Endothelial cell of umbilical vein (primary cell): Measurements from ENCODE around the gene RAD54L. TPM values are rescaled to one million over a fixed set of nuclear protein-coding genes. Genes with fewer than 3 reads are reported as not detected.

ENCODE experiments used
- BruUV-seq: library from RNA; stranded (reverse); fragments of 400-500 nt; replicated peaks from 2 replicates; lab custom pipeline; 2021; lab: Mats Ljungman, UMichigan
- CTCF ChIA-PET: fragments of 300-600, 350-600 bp; sonication (Branson Sonifier 250); formaldehyde crosslinking; loops from one replicate; lab custom pipeline; 2021; ENCODE audit warnings: antibody characterized with exemption, inconsistent platforms; lab: Charles Lee
- POLR2A ChIA-PET: fragments of 300-600, 350-600 bp; sonication (Branson Sonifier 250); formaldehyde crosslinking; loops from one replicate; lab custom pipeline; 2021; ENCODE audit warnings: antibody characterized with exemption, inconsistent platforms; lab: Charles Lee
- DNase-seq: peaks from one replicate; pipeline ENCODE4 v3.0.0-alpha.2; 2011; ENCODE audit warnings: low read depth, low spot score
- FAIRE-seq: peaks from 2 replicates; lab custom pipeline; 2011; peaks lifted over from hg19 to GRCh38; lab: Jason Lieb, UNC
- H2AFZ ChIP-seq: 2 replicates; pipeline ENCODE4 v1.6.0; 2012; ENCODE audit warnings: low read depth, low read length, control low read depth, inconsistent platforms
- H3K27ac ChIP-seq: 2 replicates; pipeline ENCODE4 v1.5.1; 2011; ENCODE audit warnings: low read depth, mild to moderate bottlenecking, control low read depth, low read length, moderate library complexity; ENCODE audit not compliant: insufficient read depth
- H3K27me3 ChIP-seq, 2 experiments: 2 replicates each; pipeline versions ENCODE4 v1.6.0 to v1.6.1; 2011; ENCODE audit warnings: low read length in 2 of 2, mixed read lengths in 1 of 2; ENCODE audit not compliant: control insufficient read depth in 2 of 2, insufficient read depth in 2 of 2
- H3K36me3 ChIP-seq, 2 experiments: 2 replicates in 1 of 2; 3 replicates in 1 of 2; pipeline ENCODE4 v1.5.1; 2011; ENCODE audit warnings: low read length in 2 of 2, mild to moderate bottlenecking in 1 of 2, moderate library complexity in 1 of 2; ENCODE audit not compliant: control insufficient read depth in 2 of 2, insufficient read depth in 2 of 2; ENCODE audit errors: extremely low read depth in 1 of 2
- H3K4me1 ChIP-seq: 3 replicates; pipeline ENCODE4 v1.5.1; 2011; ENCODE audit warnings: mild to moderate bottlenecking, low read length; ENCODE audit not compliant: control insufficient read depth, insufficient read depth; ENCODE audit errors: extremely low read depth
- H3K4me2 ChIP-seq: 2 replicates; pipeline ENCODE4 v1.6.1; 2011; ENCODE audit warnings: low read length, control low read depth, mixed read lengths; ENCODE audit not compliant: insufficient read depth
- H3K4me3 ChIP-seq, 3 experiments: fragments of 200-600 bp in 1 of 3; sonication (generic), shearing (Covaris generic) in 1 of 3; replicated peaks in 1 of 3; 2 replicates each; pipeline ENCODE4 v1.5.1; 2011 to 2016; ENCODE audit warnings: control low read depth in 3 of 3, low read length in 3 of 3, mild to moderate bottlenecking in 2 of 3, inconsistent platforms in 1 of 3, low read depth in 1 of 3, moderate library complexity in 1 of 3; ENCODE audit not compliant: insufficient read depth in 1 of 3
- H3K79me2 ChIP-seq: 2 replicates; pipeline ENCODE4 v1.6.0; 2012; ENCODE audit warnings: low read length, inconsistent platforms; ENCODE audit not compliant: control insufficient read depth, insufficient read depth
- H3K9ac ChIP-seq: replicated peaks from 2 replicates; pipeline ENCODE3; 2011; ENCODE audit warnings: low read length, control low read depth; ENCODE audit not compliant: insufficient read depth; ENCODE audit errors: extremely low read depth
- H3K9me1 ChIP-seq: replicated peaks from 3 replicates; pipeline ENCODE4 v1.6.0; 2011; ENCODE audit warnings: mild to moderate bottlenecking, low read length; ENCODE audit not compliant: control insufficient read depth, insufficient read depth; ENCODE audit errors: extremely low read depth
- H3K9me3 ChIP-seq: replicated peaks from 2 replicates; pipeline ENCODE4 v1.5.1; 2012; ENCODE audit warnings: low read length, inconsistent platforms; ENCODE audit not compliant: control insufficient read depth, insufficient read depth
- H4K20me1 ChIP-seq: replicated peaks from 2 replicates; pipeline ENCODE3; 2011; ENCODE audit warnings: mild to moderate bottlenecking, low read length; ENCODE audit not compliant: control insufficient read depth, insufficient read depth; ENCODE audit errors: extremely low read depth
- EZH2 ChIP-seq: IDR thresholded peaks from 2 replicates; pipeline ENCODE4 v1.6.1; 2012; ENCODE audit warnings: borderline replicate concordance, low read depth, mild to moderate bottlenecking, moderate library complexity, low read length, inconsistent platforms; ENCODE audit not compliant: severe bottlenecking
- FOS ChIP-seq: IDR thresholded peaks from 2 replicates; pipeline ENCODE4 v1.6.1; 2011; ENCODE audit warnings: mild to moderate bottlenecking, low read length, moderate library complexity, borderline replicate concordance; ENCODE audit not compliant: insufficient read depth
- GATA2 ChIP-seq: IDR thresholded peaks from 2 replicates; pipeline ENCODE4 v1.7.0; 2011; ENCODE audit warnings: low read depth, mild to moderate bottlenecking, moderate library complexity, mixed read lengths, low read length; ENCODE audit not compliant: insufficient read length, insufficient read depth
- JUN ChIP-seq: IDR thresholded peaks from 2 replicates; pipeline ENCODE4 v1.6.1; 2011; ENCODE audit warnings: borderline replicate concordance, low read depth; ENCODE audit not compliant: insufficient read length, insufficient read depth
- MYC ChIP-seq: IDR thresholded peaks from one replicate; pipeline ENCODE4 v1.6.1; 2011; ENCODE audit warnings: mild to moderate bottlenecking, low read depth, low read length
- POLR2A ChIP-seq: IDR thresholded peaks from 2 replicates; pipeline ENCODE4 v1.6.1; 2012; ENCODE audit warnings: low read depth, mild to moderate bottlenecking, control low read depth, low read length
- POLR2AphosphoS5 ChIP-seq: IDR thresholded peaks from 2 replicates; pipeline ENCODE4 v1.6.1; 2012; ENCODE audit warnings: low read depth, mild to moderate bottlenecking, control low read depth, low read length, moderate library complexity; ENCODE audit not compliant: insufficient read depth
- dilution Hi-C: fragments of 300-500 bp; cut with MboI; formaldehyde crosslinking; loops from one replicate; pipeline ENCODE4 v1.15.0; 2019; ENCODE audit warnings: low sequenced_read_pairs; ENCODE audit not compliant: extremely low pct_ligation_motif_present
- intact Hi-C: fragments of 100-400 bp; cut with micrococcal nuclease; formaldehyde crosslinking; loops from one replicate; pipeline ENCODE4 v1.10.0; 2022
- polyA plus RNA-seq, 4 experiments: library from polyadenylated mRNA; depleted of rRNA in 3 of 4; stranded (reverse) in 3 of 4; unstranded in 1 of 4; fragments of >200 nt; gene quantifications; 2 replicates each; pipeline versions ENCODE4 v1.2.1 to v1.2.3, GENCODE V29; 2011 to 2012; ENCODE audit warnings: missing spikeins in 1 of 4
- total RNA-seq: library from RNA; stranded (reverse); gene quantifications from 2 replicates; pipeline ENCODE4 v1.2.3, GENCODE V29; 2021
- TF ChIP-seq, protein P1 (sequence below), 2 donors: IDR thresholded peaks; 1 replicate in 1 of 2; 2 replicates in 1 of 2; pipeline ENCODE4 v1.5.1; 2011; ENCODE audit warnings: low read length in 2 of 2, mild to moderate bottlenecking in 2 of 2, moderate library complexity in 2 of 2, control low read depth in 1 of 2, inconsistent platforms in 1 of 2, low read depth in 1 of 2; ENCODE audit not compliant: insufficient read depth in 1 of 2; ENCODE audit errors: extremely low read depth in 1 of 2
- TF ChIP-seq, protein P2 (sequence below): IDR thresholded peaks from 2 replicates; pipeline ENCODE4 v1.6.1; 2011; ENCODE audit not compliant: insufficient read depth, insufficient read length

The RAD54L gene
- total and polyA plus RNA-seq, 2 donors (not counting 3 experiments of a cell fraction or from before 2014, with no cell fraction given): 10.5 to 18.9 TPM

DNA sequence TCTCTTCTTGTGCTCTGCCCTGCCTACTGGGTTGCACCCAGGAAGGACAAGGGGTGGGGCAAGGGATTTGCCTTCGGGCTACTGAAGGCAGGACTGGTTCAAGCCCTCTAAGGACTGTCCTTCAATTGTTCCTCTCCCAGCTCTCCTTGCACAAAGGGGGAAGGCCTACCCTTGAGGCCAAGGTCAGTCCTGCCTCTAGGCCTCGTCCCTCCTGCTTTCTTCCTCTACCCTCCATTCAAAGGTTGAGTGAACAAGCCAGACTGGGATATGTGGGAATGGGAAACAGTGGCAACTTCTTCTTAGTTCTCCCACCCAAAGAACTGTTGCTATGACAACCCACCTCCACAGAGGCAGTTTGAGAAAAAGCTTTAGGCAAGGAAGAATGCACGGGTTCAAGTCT lies 41.8 kb upstream of the RAD54L start:
- Histone ChIP-seq H4K20me1 (no peaks in the 10 kb centered on the region), H3K4me3 (no peak overlapping the region), H3K4me2 (no peak overlapping the region), H3K27me3 (no peaks in the 10 kb centered on the region), H3K9me1 (no peaks in the 10 kb centered on the region), H3K9me3 (no peaks in the 10 kb centered on the region), H3K9ac (no peak overlapping the region), H3K79me2 (no peaks in the 10 kb centered on the region), H2AFZ (no peak overlapping the region), H3K27ac (no peak overlapping the region), H3K4me1 (peaks cover 8% of the 10 kb centered on the region), H3K36me3 (no peaks in the 10 kb centered on the region)
- intact Hi-C loops: no loop called here
- DNase-seq (no peak), FAIRE-seq (no peak)
- TF ChIP-seq, protein P1, sequence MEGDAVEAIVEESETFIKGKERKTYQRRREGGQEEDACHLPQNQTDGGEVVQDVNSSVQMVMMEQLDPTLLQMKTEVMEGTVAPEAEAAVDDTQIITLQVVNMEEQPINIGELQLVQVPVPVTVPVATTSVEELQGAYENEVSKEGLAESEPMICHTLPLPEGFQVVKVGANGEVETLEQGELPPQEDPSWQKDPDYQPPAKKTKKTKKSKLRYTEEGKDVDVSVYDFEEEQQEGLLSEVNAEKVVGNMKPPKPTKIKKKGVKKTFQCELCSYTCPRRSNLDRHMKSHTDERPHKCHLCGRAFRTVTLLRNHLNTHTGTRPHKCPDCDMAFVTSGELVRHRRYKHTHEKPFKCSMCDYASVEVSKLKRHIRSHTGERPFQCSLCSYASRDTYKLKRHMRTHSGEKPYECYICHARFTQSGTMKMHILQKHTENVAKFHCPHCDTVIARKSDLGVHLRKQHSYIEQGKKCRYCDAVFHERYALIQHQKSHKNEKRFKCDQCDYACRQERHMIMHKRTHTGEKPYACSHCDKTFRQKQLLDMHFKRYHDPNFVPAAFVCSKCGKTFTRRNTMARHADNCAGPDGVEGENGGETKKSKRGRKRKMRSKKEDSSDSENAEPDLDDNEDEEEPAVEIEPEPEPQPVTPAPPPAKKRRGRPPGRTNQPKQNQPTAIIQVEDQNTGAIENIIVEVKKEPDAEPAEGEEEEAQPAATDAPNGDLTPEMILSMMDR (IDR thresholded peaks at IDR 0.05; ENCODE audit: extremely low read depth in 1 of 2, insufficient read depth in 1 of 2, low read depth in 1 of 2, low read length in 2 of 2): no peak
- no peak for TF ChIP-seq MYC
- TF ChIP-seq POLR2AphosphoS5: no peak
- no peak for TF ChIP-seq FOS
- TF ChIP-seq, protein P2, sequence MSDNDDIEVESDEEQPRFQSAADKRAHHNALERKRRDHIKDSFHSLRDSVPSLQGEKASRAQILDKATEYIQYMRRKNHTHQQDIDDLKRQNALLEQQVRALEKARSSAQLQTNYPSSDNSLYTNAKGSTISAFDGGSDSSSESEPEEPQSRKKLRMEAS: no peak
- TF ChIP-seq EZH2: no peak
- TF ChIP-seq POLR2A: no peak
- TF ChIP-seq JUN: no peak
- no peak for TF ChIP-seq GATA2
- BruUV-seq: no TSS peak
- POLR2A ChIA-PET: no interaction called here
- dilution Hi-C loops: no loop called here
- CTCF ChIA-PET: interaction anchor here (2.0 kb wide), 1 partner anchor 18 kb away, joined by 7 read pairs; no protein-coding TSS in a partner anchor
